Measurements from ENCODE around the gene KLHDC8A. TPM values are rescaled to one million over a fixed set of nuclear protein-coding genes. Genes with fewer than 3 reads are reported as not detected.
A peak's percentile ranks its signal among the peaks of the same experiment; 100 is the strongest.
"Not testable (repeated sequence)": the region's sequence is repeated elsewhere in the genome, so short reads cannot be mapped to it uniquely, and the experiment has no call there.

The KLHDC8A gene
- total RNA-seq, 1 donor from 2014 or later = 17.4 TPM

DNA sequence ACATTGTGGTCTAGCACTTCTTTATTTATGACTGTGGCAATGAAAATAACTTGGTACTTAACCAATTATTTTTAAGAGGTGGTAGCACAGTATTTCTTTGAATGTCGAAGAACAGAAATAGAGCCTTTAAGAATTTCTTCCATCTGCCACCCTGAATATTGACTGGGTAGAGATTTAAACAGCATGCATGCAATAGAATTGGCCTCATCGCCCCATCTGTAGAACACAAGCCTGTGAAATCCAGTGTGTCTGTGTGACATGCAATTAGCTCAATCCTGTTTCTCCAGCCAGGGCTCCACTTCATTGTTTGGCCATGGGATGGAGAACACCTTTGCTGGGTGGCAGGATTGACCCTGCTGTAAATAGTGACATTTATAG lies 17.1 kb upstream of the KLHDC8A start:
- intact Hi-C loops (cut with DNase I) = no loop called here
- no peak for ATAC-seq

DNA sequence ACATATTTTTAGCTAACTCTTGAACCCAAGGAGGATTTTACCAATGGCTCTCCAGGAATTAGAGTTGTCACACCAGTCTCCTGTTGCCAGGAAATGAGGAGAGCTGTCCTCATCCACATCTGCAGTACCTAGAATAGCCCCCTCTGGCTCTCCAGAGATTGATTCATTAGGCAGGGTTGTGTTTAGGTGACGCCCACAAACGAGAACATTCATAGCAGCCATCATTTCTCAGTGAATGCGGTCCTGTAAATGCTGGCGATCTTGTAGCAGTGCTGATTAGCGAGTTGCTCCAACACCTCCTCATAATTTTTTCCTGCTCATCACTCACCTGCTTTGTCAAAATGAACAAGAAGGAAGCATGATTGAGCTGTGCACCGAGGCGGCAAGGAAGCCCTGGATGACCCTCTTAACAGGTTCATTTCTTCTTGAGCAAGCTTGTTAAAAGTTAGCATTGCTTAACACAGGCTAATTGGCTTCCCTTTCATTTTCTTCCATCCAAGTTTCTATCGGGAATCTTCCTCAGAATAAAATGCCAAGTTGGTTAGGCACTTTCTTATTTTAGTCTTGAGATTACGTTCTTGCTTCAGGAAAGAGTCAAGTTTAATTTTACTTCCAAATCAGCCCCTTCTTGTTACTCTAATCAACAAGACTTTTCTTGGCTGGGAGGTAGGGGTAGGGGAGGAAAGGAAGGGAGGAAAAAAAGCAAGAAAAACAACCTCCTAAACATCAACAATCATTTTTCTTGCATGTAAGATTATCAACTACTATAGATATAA lies 16.5 kb upstream of the KLHDC8A start:
- intact Hi-C loops (cut with DNase I) = no loop called here
- ATAC-seq = no peak
- DNase-seq (ENCODE audit: low spot score) = no peak

More for the DNA sequence above, 17.1 kb upstream of the KLHDC8A start:
- DNase-seq (ENCODE audit: low spot score) = no peak

DNA sequence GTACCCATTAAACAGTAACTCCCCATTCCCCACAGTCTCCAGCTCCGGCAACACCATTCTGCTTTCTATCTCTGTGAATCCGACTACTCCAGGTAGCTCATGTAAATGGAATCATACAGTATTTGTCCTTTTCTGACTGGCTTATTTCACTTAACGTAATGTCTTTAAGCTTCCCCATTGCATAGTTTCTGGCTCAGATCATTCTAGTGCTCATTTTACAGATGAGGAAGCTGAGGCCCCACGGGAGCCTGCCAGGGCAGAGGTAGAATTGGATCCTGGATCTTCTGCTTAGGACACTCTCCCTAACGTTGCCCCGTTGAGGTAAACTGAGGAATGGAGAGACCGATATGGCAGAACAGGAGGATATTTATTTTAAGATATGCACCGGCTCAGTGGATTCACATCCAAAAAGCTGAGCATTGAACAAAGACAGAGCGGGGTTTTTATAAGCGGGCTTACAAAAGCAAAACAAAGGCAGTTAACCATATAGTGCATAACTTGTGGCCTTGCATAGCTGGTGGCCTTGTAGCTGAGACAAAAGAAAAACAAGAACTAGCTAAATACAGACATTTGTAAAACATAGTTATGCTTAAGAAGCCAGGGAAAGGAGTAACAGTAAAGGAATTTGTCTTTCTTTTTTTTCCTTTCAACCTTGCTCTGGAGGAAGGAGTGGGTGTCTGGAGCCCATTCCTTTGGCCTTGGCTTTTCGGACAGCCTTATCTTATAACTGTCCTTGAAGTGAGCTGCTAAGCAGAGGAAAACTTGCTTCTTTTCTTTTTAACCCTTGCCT lies 15.3 kb upstream of the KLHDC8A start:
- ATAC-seq (no peak), DNase-seq (ENCODE audit: low spot score) (no peak)
- intact Hi-C loops (cut with DNase I) = no loop called here

DNA sequence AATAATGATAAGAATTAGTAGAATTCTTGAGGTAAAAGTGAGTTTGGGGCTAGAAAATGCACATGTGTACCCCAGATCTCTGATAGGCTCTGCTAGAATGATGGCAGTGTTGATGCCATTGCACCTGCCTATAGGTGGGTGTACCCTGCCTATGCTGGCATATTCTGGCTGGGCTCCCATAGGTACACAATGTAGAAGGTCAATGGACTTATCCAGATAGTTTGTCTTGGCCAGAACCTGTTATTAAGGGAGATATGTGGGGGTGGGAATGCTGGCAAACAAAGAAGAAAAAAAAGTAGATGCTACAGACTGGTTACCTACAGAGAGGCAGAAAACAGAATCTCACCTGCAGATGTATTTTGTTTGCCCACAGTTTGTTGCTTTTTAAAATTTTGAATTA lies 14.1 kb upstream of the KLHDC8A start:
- intact Hi-C loops (cut with DNase I) = no loop called here
- ATAC-seq (no peak), DNase-seq (ENCODE audit: low spot score) (no peak)

GRCh38 chr1:205369701-205370123 lies 13.0 kb upstream of the KLHDC8A start:
- intact Hi-C loops (cut with DNase I) = no loop called here
- DNase-seq (ENCODE audit: low spot score) = no peak
- ATAC-seq = no peak

- intact Hi-C loops (cut with DNase I) = no loop called here
- DNase-seq (ENCODE audit: low spot score) = no peak
- no peak for ATAC-seq
Observed at GRCh38 chr1:205368478-205368877, 11.8 kb upstream of the KLHDC8A start.

DNA sequence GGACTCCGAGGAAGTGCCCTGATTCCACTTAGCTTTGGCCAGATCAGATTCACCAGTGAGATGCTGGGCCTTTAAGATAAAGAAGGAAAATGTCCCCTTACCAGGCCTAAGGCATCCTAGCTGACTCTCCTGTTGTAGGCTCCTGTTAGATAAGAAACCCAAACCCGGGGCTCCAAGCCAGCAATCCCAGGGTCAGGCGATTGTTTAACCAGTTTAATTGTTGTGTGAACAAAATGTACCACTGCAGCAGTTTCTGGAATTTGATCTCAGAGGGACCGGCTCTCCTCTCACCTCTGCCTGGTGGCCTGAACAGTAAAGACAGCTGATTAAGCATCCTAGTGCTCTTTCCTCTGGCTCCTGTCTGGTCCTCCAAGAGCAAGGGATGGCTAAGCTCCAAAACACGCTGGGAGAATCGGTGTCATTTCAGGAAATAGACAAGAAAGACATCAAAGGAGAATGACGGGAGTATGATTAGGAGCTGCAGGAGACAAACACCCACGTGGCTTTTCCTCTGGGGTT lies 9.3 kb upstream of the KLHDC8A start:
- intact Hi-C loops (cut with DNase I) = no loop called here
- DNase-seq (ENCODE audit: low spot score) (no peak), ATAC-seq (no peak)

DNA sequence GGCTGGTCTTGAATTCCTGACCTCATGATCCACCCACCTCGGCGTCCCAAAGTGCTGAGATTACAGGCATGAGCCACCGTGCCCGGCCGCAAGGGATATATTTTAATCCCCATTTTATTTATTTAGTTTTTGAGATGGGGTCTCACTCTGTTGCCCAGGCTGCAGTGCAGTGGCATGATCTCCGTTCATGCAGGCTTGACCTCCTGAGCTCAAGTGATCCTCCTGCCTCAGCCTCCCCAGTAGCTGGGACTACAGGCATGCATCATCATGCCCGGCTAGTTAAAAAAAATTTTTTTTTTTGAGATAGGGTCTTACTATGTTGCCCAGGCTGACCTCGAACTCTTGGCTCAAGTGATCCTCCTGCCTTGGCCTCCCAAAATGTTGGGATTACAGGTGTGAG lies 8.4 kb upstream of the KLHDC8A start:
- DNase-seq (ENCODE audit: low spot score); intact Hi-C loops (cut with DNase I); ATAC-seq: not testable (repeated sequence)

DNA sequence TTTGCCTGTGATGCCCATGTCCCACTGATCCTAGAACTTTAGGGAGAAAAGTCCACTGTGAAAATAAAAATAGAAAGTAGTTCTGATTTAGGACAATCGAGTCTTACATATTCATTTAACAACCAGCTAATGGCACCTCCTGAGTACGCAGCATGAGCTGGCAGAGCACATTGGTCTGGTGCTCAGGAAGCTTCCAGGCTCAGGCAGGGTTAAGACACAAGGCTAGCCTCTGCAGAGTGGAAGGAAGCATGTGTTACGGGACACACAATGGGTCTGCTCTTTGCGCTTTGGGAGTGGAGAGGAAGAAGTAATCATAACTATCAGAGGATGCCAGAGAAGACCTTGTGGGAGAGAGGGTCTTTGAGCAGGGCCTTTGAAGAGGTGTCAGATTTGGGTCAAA lies 4.2 kb upstream of the KLHDC8A start:
- DNase-seq (ENCODE audit: low spot score) (no peak), ATAC-seq (no peak)
- intact Hi-C loops (cut with DNase I) = no loop called here

- DNase-seq (ENCODE audit: low spot score) (no peak), ATAC-seq (no peak)
- intact Hi-C loops (cut with DNase I) = loop anchor here (10.0 kb wide), 1 partner anchor 65 kb away; the partner anchor contains the start of gene LEMD1
Observed at GRCh38 chr1:205359771-205360565, 3.2 kb upstream of the KLHDC8A start.

DNA sequence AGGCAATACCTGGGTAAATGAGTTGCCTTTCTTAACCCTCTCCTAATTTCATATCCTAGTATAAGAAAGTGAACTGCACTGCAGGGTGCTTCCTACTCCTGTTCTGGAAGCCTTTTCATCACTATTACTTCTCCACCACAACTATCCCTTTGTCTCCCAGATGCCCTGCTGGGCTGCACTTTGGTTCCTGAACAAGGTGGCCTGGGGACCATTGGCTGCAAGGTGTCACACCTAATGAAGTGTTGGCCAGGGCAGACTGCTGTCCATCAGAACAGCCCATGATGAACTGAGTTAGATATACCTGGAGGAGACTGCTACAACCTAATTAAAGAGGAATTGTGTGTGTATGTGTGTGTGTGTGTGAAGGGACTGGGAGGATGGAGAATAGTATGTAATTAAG lies 1.9 kb upstream of the KLHDC8A start:
- DNase-seq (ENCODE audit: low spot score) (no peak), ATAC-seq (no peak)
- intact Hi-C loops (cut with DNase I) = loop anchor here (10.0 kb wide), 1 partner anchor 66 kb away; the partner anchor contains the start of gene LEMD1

GRCh38 chr1:205357567-205357966 lies 845 bp upstream of the KLHDC8A start:
- intact Hi-C loops (cut with DNase I) = loop anchor here (10.0 kb wide), 1 partner anchor 67 kb away; the partner anchor contains the start of gene LEMD1
- ATAC-seq (no peak), DNase-seq (ENCODE audit: low spot score) (no peak)

DNA sequence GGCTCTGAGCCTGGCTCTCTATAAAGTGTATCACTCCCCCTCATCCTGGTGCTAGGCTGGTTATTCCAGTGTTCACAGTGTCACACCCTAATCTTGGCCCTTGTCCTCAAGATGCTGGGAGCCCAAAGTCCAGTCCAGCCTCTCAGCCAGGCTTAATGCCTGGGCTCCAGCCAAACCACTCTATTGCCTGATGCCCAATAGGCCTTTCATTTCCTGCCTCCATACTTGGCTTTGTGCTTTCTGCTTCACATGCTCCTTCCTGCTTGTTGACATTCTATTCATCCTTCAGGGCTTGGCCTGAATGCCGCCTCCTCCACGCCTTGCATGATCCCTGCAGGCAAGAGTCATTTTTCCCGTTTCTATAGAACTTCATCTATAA lies 1.7 kb downstream of the KLHDC8A start:
- no peak for DNase-seq (ENCODE audit: low spot score)
- intact Hi-C loops (cut with DNase I) = loop anchor here (10.0 kb wide), 1 partner anchor 70 kb away; the partner anchor contains the start of gene LEMD1
- peak; percentile 47 for ATAC-seq

DNA sequence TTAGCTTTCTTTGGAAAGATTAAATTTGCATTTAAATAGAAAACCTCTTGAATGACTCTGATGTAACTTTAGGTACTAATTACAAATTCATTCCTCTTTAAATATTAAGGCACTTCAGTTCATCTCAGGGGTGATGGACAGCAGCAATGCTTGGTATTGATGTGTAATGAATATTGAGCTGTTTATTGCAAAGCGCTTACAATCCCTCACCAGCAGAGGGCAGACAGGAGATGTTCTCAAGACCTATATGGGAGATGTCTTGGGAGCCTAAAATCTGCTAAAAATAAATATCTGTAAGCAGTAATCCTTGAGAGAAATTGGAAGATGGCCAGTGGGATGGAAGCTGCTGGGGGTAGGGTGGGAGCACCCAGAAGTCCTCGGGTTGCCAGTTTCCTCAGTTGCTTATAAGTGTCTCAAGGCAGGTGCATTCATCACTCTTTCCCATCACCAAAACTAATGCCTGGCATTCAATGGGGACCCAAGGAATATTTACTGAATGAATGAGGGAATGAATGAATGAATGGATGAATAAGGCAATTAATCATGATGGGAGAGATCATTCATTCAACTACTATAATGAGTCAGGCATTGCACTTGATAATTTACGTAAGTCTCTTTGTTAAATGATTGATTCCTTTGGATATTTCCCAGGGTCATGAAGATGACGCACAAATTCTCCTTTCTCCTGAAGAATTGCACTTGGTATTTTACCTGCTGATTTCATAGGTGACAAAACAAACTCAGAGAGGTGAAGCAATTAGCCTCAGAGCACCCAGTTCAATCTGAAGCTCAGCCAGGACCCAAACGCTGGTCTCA lies 2.3 kb downstream of the KLHDC8A start:
- intact Hi-C loops (cut with DNase I) = loop anchor here (5.0 to 10.0 kb wide), 2 partner anchors 70 to 133 kb away; partner anchors contain the start of gene LEMD1
- ATAC-seq = peak; percentile 69
- DNase-seq (ENCODE audit: low spot score) = peak; percentile 72

- no peak for DNase-seq (ENCODE audit: low spot score)
- no peak for ATAC-seq
- intact Hi-C loops (cut with DNase I) = loop anchor here (5.0 to 10.0 kb wide), 2 partner anchors 71 to 134 kb away; partner anchors contain the start of gene LEMD1
Observed at GRCh38 chr1:205353612-205354011, 3.1 kb downstream of the KLHDC8A start.

GRCh38 chr1:205353191-205353590 lies 3.5 kb downstream of the KLHDC8A start:
- ATAC-seq = no peak
- intact Hi-C loops (cut with DNase I) = loop anchor here (5.0 to 10.0 kb wide), 2 partner anchors 72 to 134 kb away; partner anchors contain the start of gene LEMD1
- no peak for DNase-seq (ENCODE audit: low spot score)

DNA sequence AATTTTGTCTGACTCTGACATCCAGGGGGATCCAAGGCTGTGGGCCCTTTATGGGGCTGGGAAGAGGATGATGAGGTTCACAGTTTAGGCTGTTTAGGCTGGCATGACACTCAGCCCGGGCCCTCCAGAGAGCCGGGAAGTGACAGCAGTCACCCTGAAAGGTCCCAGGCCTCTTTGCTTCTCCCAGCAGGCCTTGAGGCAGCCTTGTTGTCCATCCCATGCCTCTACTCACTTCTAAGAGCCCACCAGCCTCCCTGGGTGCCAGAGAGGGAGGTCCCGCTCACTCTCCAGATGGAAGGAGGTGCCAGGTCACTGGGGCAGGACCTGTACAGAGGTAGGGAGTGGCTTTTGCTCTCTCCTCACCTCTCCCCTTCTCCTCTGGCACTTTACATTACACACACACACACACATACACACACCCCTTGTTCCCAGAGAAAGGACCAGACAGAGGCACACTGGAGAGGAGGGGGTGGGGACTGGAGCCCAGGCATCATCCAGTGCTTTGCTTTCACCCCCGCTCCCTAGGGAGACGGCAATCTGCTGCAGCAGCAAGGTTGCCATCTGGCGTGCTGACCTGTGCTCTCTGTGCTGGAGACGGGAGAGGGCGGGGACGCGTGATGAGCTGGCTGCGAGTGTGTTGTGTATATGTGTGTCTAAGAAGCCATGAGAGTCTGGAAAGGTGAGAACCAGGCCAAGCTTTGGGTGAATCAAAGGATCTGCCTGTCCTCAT lies 4.6 kb downstream of the KLHDC8A start:
- DNase-seq (ENCODE audit: low spot score) (no peak), ATAC-seq (no peak)
- intact Hi-C loops (cut with DNase I) = loop anchor here (5.0 to 10.0 kb wide), 2 partner anchors 73 to 135 kb away; partner anchors contain the start of gene LEMD1
